GM04503 (cell line): Measurements from ENCODE around the gene NOD2.
A peak's percentile ranks its signal among the peaks of the same experiment; 100 is the strongest.

Source experiments
- DNase-seq: peaks from one replicate; pipeline ENCODE4 v3.0.0-alpha.2; 2012; ENCODE audit warnings: low read depth

NOD2 gene

GRCh38 chr16:50717494-50717893 is 24.1 kb downstream of the NOD2 start:
- no peak for DNase-seq

- DNase-seq = no peak
These were observed 24.8 kb downstream of the NOD2 start for GRCh38 chr16:50718061-50718760.

- no peak for DNase-seq
These were observed 25.5 kb downstream of the NOD2 start for GRCh38 chr16:50718761-50719400.

GRCh38 chr16:50719401-50720337 is 26.3 kb downstream of the NOD2 start:
- no peak for DNase-seq

- no peak for DNase-seq
These were observed 28.4 kb downstream of the NOD2 start for GRCh38 chr16:50721549-50722404.

DNA sequence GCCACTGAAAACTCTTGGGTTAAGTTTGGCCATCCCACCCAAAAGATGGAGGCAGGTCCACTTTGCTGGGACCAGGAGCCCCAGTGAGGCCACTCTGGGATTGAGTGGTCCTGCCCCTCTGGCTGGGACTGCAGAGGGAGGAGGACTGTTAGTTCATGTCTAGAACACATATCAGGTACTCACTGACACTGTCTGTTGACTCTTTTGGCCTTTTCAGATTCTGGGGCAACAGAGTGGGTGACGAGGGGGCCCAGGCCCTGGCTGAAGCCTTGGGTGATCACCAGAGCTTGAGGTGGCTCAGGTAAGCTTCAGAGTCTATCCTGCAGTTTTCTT is 29.0 kb downstream of the NOD2 start:
- no peak for DNase-seq

DNA sequence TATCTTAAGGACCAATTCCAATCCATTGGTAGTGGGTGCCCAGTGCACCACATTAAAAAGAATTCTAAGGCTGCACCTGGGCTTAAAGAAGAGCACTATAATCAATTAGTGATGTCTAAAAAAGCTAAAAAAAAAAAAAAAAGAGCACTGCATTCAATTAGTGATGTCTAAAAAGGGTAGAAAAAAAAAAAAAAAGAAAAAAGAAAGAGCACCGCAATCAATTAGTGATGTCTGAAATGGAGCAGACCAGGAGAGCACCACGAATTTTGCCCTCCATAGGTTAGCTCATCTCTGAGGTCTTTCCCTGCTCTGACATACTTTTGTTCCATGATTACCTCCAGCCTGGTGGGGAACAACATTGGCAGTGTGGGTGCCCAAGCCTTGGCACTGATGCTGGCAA is 29.6 kb downstream of the NOD2 start:
- DNase-seq = no peak

GRCh38 chr16:50724306-50724705 is 30.9 kb downstream of the NOD2 start:
- no peak for DNase-seq

GRCh38 chr16:50731130-50731988 is 38.0 kb downstream of the NOD2 start:
- no peak for DNase-seq

- no peak for DNase-seq
These were observed 38.8 kb downstream of the NOD2 start for GRCh38 chr16:50731989-50732832.

DNA sequence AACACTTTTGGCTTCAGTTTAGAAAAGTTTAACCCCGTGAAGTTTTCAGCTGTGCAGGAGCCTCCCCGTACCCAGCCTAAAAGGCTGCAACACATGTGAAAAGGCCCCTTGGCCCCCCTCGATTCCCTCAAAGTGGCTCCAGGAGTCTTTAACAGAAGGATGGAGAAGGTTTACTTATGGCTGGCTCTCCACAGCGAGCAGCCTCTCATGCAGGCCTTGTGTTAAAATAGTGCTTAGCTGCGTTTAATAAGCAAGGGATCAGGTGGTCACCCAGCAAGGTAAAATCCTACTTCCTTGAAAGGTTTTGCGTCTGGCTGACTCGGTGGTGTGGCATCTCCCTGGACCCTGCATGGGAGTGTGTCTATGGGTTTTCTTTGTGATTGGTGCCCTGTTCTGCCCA is 40.1 kb downstream of the NOD2 start:
- DNase-seq = no peak

DNA sequence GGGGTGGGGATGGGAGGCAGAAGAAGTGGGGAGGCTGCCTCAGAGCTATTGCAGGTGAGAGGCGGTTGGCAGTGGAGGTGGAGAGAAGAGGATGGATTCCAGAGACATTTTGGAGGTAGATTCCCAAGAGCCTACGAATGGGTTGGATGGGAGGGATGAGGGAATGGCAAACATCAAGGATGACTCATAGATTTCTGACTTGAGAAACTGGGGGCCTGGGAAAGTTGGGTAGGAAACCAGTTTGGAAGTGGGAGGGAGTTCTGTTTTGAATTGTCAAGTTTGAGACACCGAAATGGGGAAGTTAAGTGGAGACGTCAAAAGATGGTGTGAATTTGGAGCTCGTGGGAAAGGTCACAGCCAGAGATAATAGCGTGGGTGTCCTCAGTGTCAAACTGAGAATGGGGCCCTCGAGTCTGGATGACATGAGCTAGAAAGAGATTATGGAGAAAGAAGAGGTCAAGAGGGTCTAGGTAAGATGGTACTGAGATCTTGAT is 42.3 kb downstream of the NOD2 start:
- DNase-seq = no peak

DNA sequence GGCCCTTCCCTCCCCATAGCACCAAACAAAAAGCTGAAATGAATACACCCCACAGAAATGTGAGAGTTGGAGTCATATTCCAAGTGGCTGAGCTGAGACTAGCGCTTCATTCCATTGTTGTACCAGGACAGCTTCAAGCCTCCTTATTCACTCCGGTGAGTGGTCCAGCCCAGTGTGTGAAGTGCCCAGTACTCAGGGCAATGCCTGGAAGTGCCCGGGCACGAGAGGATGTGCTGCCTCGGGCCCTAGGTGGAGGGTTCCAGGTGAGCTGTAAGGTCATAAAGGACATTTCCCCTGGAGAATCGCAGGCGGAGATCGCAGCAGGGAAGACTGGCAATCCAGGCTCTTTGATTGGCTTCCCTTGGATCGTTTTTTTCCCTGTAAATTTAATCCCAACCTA is 43.0 kb downstream of the NOD2 start:
- no peak for DNase-seq

- DNase-seq = no peak
These were observed 44.1 kb downstream of the NOD2 start for GRCh38 chr16:50737420-50737959.

DNA sequence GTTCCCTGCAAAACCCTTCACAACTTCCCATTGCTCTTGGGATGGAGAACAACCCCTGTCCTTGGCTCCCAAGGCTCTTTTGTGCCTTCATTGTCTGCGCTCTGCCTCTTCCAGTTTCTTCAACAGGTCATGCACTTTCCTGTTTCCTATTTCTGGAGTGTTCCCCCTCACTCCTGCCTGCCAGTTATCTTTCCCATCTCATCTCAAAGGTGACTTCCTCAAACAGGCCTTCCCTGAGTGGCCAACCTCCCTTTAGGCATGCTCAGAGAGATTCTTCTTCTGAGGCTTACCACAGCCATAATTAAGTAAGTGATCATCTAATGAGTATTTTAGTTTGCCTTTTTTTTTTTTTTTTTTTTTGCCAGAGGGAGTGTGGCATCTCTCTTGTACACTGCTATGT is 45.6 kb downstream of the NOD2 start:
- no peak for DNase-seq

DNA sequence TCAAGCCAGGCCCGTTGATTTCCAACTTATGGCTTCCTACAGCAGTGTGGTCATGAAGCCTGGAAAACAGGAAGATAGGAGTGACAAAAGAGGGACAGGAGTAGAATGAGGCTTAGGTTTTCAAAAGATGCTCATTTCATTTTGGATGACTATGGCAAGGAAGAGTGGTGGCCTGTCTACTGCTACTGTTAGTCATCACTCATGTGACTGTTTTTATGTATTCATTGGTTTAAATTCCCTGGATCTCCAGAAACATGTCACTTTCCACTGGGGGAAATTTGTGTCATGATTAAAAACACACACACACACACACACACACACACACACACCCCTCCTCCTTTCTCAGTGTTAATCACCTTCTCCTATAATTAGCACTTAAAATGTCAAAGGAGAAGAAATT is 47.3 kb downstream of the NOD2 start:
- no peak for DNase-seq

DNA sequence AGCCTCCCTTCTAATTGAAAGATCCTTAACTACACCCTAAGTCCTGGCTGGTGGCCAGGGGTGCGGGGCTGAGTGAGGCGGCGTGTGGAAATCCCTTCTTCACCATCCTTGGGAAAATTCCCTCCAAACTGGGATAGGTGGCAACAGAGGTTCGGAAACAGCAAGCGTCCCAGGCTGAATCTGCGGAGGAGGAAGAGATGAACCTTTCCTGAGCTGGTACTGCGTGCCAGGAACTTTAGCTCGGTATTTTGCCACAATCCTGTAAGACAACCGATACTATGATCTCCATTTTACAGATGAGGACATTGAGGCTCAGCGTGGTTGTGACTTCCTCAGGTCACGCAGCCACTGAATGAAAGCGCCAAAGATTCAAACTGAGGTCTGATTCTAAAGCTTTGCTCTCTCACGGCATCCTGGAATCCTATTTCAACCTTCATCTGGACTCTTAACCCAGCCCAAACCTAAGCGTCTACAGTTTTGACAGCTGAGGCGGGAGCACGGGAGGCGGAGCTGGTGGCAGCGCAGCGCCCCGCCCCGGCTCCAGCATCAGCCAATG is 47.9 kb downstream of the NOD2 start:
- DNase-seq = no peak

DNA sequence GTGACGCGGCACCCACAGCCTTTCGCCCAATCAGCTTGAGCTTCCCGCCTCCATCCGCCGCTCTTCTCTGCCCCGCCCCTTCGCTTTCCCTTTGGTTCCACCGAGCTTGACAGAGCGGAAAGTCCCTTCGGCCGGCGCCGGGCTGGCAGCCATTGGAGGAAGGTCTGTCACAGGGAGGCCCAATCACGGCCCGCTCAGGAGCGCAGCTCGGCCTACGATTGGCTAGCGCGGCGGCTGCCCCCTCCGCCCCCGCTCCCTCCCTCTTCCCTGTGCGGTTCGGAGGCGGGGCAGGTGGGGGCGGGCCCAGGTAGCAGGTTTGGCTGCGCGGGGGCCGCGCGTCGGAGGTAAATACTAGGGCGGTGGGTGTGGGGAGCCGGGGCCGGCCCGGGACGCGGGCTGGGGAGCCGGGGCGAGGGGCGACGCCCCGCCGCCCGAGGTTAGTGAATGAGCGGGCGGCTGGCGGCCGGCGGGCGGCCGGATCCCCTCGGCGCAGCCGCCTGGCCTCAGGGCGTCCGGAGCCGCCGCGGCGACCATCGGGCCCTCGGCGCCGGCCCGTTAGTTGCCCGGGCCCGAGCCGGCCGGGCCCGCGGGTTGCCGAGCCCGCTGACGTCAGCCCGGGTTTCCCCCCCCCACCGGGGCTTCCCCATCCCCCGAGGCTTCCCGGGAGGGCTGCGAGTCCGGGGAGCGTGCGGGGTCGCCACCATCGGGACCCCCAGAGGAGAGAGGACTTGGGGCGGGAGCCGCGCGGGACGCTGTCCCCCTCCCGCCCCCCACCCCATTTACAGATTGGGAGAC is 48.6 kb downstream of the NOD2 start, which contains the start of gene CYLD:
Gene CYLD (plus strand): TSS at position 306 of the 795 bp plus-strand sequence. CDS start 7,613 bp downstream, outside the sequence.
- peak; percentile 93 for DNase-seq
